ENCODE results near the gene HPN.
"Not testable (repeated sequence)": the region's sequence is repeated elsewhere in the genome, so short reads cannot be mapped to it uniquely, and the experiment has no call there.

The HPN gene

DNA sequence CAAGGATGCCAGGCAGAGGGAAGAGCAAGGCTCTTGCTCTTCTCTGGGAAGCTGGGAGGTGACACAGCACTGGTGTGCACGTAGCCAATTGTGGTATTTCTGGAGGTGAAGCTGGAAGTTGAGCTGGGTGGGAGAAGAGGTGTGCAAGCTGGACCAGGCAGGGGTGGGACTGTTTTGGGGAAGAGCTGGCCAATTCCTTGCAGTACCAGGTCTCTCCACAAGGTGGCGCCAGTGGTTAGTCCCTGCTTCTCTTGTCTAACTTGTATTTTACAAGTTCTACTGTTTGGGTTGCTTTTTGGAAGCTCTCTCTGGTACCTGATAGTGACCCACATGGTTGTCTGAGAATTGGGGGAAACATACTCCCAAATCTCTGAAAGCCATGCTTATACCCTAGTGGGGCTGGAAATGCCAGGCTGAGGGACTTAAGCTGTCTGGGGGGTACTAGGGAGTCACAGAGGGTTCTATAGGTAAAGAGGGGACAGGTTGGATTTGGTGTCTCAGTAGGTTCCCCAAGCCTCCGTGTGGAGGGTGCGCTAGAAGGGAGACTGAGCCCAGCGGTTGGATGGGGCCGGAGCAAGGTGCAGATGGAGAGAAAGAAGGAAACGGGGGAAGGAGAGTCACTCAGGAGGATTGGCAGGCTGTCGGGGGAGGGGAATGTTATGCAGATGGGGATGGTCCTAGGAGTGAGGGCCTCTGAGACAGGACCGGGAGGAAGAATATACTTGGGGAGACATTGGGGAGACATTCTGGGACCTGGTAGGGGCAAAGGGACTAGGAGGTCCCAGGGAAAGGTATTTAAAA lies 3.0 kb downstream of the HPN start:
- no peak for DNase-seq

DNA sequence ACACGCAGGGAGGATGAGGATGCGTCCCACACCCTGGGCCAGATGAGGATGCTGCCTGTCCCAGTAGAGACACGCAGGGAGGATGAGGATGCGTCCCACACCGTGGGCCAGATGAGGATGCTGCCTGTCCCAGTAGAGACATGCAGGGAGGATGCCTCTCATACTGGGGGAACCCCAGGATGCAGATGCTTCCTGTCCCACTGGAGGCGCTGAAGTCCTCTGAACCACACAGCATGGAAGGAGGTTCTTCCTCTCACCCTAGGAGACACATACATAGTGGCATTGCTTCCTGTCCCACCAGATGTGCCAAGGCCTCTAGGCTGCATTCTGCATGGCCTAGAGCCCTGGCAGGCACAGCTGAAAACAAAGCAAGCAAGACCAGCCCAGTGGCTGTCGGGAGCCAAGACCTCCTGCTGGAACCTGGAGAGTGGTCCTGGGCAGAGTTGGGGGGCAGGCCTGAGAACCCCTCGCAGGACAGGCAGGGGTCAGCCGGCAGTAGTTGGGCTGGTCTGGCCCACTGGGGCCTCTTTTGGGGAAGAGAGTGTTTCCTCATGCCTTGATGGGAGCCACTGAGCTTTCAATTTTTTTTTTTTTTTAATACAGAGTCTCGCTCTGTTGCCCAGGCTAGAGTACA lies 4.3 kb downstream of the HPN start:
- DNase-seq = peak; percentile 63

DNA sequence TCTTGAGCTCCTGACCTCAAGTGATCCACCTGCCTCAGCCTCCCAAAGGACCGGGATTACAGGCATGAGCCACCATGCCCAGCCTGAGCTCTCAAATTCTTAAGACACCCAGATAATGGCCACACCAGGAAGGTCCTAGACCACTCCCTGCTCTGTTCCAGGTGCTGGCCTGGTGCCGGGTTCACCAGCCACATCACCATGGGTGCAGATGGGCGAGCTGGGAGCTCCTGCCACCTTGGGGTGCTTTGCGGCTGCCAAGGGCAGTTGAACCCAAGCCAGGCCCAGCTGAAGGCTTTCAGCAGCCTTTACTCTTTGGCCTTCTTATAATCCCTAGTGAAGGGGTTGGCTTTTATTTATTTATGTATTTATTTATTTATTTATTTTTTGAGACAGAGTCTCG lies 4.9 kb downstream of the HPN start:
- DNase-seq = no peak

DNA sequence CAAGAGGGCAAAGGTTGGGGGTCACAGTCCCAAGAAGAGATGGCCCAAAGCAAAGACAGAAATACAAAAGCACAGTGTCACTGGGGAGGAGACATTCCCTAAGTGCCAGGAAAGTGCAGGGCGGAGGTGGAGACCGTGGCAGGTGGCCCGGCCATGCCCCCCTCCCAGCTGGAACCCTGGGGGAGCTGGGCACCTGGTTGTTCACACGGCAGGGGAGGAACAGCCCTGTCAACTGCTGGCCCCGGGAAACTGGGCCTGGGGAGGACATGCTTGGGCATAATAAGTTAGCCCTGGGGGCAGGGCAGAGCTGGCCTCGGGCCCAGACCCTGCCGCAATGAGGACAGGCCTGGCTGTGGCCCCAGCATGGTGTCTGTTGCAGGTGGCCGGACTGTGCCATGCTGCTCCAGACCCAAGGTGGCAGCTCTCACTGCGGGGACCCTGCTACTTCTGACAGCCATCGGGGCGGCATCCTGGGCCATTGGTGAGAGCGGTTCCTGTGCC lies 7.4 kb downstream of the HPN start:
- DNase-seq = no peak

DNA sequence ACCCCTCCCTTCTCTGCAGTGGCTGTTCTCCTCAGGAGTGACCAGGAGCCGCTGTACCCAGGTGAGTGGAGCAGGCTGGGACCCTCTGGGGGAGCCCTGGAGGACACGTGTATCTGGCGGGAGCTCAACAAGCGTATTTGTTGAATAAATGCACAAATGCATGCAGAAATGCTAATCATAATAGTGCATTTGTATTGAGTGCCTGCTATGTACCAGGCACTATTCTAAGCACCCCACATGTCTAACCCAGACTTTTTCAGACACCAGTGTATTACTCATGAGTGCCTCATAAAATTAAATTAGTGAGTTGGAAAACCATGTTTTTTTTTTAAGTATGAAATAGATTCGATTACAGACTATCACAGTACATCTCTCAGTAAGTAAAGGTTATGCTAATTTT lies 7.9 kb downstream of the HPN start:
- DNase-seq = no peak

DNA sequence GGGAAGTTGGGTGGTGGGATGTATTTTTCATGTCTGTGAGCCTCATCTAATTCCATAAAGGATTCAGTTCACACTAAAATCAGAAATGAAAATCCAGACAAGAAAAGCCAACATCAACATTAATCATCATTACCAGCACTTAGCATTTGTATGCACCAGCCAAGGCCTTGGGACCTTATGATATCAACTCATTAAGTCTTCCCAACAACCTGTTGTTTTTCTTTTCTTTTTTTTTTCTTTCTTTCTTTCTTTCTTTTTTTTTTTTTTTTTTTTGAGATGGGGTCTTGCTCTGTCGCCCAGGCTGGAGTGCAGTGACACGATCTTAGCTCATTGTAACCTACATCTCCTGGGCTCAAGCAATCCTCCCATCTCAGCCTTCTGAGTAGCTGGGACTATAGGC lies 9.1 kb downstream of the HPN start:
- not testable (repeated sequence) for DNase-seq

DNA sequence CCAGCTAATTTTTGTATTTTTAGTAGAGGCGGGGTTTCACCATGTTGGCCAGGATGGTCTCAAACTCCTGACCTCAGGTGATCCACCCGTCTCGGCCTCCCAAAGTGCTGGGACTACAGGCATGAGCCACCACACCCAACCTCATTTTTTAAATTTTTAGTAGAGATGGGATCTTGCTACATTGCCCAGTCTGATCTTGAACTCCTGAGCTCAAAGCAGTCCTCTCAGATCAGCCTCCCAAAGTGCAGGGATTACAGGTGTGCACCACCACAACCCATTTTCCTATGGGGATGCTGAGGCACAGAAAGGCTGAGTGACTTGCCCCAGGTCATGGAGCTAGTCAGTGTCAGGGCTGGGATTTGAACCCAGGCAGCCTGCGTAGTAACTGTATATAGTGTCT lies 9.7 kb downstream of the HPN start:
- not testable (repeated sequence) for DNase-seq

DNA sequence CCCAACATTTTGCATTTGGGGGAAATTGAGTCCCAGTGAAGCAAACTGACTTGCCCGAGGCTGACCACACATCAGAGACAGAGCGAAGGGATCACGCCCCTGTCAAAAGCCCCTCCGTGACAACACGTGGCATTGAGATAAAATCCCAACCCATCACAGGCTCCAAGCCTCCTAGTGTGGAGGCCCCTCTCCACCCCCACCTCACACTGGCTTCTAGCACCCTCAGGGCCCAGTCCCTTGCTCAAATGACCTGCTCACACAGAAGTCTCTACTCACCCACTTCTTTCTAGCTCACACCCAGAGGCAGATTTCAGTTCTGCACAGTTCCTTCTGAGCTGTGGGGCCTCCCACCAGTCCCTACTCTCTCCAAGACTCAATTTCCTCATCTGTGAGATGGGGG lies 10.3 kb downstream of the HPN start:
- DNase-seq = no peak

DNA sequence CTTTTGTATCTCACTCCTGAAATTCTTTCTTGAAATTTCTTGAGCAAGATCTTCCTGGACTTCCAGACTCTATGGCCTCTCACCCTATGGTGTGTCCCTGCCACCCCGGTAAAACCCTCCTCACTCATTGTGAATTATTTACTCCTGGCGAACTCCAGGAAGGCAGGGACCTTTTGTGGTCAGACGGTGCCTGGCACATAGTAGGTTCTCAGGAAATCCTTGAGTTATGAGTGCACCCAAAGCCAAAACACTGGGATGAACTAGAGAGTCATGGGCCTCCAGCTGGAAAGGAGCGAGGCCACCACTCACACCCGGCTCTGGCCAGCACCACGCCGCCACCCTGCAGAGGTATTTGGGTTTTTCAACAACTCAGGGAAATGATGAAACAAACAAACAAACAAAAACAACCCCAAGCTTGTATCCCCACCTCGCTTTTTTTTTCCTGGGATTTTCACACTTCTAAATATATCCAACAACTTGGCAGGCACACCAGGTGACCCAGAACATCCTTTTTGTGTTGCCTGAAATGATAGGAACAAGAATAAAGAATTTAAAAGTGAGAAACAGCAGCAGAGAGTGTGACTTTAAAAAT lies 11.2 kb downstream of the HPN start:
- DNase-seq = no peak

DNA sequence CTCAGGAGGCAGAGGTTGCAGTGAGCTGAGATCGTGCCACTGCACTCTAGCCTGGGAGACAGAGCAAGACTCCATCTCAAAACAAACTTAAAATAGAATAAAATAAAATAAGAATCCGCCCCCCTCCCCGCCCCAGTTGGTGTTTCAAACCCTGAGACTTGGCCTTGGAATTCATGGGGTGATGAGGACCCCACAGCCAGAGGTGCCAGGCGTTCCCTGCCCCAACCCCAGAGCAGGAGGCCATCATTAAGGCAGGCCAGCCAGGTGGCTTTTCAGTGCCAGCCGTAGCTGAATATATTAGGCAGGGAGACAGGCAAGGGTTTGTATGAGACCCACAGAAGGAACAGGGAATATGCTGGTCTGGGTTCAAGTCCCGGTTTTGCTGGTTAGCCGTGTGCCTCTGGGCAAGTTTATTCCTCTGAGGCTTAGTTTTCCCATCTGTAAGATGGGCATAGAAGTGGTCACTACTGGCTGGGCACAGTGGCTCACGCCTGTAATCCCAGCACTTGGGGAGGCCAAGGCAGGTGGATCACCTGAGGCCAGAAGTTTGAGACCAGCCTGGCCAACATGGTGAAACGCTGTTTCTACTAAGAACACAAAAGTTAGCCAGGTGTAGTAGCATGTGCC lies 12.3 kb downstream of the HPN start:
- DNase-seq = no peak

DNA sequence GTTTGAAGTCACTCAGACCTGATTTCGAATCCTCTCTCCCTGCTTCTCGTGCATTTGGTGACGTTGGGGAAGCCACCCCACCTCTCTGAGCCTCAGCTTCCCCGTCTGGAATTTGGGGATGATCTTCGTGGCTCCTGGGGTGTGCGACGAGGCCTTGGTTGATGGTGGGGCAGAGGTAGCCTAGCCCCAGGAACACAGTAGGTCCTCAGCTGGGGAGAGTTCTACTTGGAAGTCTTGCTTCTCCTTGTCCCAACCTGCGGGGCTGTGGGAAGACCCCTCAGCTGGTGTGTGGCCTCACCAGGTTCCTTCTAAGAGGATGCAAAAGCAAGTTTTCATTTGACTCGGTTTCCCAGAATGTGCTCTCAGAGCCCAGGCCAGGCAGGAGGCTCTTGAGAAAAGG lies 13.1 kb downstream of the HPN start:
- DNase-seq = no peak

DNA sequence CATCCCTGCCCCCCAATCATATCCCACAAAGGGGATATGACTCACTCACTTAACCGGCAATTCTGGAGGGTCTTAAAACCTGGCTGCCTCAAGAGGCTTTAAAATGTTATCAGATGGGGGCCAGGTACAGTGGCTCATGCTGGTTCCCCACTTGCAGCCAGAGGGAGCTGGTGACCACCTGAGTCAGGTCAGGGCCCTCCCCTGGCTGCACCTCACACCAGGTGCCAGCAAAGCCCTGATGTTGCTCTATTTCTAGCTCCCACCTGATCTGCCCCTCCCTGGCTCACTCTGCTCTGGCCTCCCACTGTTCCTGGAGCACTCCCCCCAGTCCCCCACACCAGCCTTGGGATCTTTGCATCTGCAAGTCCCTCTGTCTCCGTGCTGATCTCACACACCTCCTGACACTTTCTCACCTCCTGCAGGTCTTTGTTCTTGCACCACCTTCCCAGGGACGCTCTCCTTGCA lies 14.2 kb downstream of the HPN start:
- DNase-seq = no peak

DNA sequence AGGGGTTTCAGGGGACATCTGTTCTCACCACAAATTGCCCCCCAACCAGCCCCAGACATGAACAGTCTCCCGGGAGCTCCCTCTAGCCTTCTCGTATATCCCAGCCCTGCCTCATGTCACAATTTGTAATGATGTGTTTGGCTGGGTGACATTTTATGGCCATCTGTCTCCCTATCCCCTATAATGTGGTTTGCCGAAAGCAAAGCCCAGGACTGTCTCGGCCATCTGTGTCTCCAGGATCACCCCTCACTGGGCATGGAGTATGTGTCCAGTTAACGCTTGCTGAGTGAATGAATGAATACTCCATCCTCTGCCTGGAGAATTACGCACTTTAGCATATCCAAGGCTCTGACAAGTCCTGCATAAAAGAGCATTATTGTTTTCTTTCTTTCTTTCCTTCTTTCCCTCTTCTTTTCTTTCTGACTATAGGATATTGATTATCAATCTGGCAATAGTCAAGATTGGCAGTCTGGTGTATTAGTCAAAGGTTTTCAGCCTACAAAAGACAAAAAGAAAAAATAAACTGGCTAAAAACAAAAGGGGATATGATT lies 15.1 kb downstream of the HPN start:
- no peak for DNase-seq

DNA sequence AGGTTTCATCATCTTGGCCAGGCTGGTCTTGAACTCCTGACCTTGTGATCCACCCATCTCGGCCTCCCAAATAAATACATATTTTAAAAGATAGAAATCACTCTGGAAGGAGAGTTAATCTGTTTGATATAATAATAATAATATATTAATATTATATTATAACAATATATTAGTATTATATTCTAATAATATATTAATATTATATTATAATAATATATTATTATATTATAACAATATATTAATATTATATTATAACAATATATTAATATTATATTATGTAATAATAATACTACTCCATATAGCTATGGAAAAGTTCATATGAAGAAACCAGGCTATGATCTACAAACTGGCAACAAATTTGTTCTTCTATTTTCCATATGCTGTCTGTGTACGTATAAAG lies 16.8 kb downstream of the HPN start:
- DNase-seq = no peak

DNA sequence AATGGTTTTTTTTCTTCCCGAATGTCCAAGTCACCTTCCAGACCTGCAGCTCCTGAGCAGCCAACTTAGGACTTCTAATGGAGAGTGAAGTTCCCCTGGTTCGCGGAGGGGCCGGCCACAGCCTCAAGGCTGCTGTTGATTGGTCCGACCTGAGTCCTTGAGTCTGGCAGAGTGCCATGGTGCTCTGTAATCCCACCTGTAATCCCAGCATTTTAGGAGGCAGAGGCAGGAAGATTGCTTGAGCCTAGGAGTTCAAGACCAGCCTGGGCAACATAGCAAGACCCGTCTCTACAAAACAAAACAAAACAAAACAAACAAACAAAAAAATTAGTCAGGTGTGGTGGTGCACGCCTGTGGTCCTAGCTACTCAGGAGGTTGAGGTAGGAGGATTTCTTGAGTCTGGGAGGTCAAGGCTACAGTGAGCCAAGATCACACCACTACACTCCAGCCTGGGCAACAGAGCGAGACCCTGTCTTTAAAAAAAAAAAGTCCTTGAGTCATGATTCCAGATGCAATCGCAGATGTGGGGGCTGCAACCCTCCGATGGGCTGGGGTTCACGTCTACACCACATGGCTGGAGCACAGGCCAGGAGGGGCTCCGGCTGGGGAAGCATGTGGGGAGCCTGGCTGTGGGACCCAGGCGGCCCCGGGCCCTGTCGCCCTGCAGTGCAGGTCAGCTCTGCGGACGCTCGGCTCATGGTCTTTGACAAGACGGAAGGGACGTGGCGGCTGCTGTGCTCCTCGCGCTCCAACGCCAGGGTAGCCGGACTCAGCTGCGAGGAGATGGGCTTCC lies 17.7 kb downstream of the HPN start:
- DNase-seq = no peak

DNA sequence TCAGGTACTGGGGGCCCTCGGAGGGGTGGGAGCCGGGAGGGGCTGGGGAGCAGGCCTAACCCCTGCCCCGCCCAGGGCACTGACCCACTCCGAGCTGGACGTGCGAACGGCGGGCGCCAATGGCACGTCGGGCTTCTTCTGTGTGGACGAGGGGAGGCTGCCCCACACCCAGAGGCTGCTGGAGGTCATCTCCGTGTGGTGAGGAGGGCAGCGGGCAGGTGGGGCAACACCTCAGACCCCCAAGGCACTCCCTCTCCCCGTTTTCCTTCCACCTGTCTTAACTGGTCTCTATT lies 18.2 kb downstream of the HPN start:
- no peak for DNase-seq

DNA sequence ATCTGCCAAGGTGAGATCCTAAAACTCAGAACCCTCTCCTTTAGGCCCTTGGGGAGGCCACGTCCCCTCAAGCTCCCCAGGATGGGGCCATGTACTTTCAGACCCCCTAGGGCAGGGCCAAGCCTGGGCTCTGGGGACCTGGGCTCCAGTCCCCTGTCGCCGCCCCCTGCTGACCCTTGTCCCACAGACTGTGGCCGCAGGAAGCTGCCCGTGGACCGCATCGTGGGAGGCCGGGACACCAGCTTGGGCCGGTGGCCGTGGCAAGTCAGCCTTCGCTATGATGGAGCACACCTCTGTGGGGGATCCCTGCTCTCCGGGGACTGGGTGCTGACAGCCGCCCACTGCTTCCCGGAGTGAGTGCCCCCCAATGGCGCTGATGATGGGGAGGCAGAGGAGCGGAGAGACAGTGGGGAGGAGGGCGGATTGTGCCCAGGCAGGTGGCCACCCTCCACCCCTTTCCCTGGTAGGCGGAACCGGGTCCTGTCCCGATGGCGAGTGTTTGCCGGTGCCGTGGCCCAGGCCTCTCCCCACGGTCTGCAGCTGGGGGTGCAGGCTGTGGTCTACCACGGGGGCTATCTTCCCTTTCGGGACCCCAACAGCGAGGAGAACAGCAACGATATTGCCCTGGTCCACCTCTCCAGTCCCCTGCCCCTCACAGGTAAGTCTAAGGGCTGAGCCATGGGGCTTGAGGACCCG lies 18.8 kb downstream of the HPN start:
- DNase-seq = no peak

DNA sequence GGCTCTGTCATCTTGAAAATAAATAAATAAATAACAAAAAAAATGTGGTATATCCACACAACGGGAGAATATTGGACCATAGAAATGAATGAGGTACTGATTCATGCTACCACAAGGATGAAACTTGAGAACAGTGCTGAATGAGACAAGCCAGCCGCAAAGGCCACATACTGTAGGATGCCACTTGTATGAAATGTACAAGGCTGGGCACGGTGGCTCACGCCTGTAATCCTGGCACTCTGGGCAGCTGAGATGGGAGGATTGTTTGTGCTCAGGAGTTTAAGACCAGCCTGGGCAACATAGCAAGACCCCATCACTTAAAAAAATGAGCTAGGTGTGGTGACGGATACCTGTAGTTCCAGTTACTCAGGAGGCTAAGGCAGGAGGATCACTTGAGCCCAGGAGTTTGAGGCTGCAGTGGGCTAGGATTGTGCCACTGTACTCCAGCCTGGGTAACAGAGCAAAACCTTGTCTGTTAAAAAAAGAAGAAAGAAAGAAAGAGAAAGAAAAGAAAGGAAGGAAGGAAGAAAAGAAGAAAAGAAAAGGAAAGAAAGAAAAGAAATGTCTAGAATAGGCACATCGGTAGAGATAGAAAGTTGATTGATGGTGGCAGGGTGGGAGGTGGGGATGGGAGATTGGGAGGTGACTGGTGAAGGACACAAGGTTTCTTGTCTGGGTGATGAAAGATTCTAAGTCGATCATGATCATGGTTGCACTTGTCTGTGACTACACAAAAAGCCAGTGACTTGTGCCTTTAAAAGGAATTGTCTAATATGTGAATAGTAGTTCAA lies 20.3 kb downstream of the HPN start:
- no peak for DNase-seq

DNA sequence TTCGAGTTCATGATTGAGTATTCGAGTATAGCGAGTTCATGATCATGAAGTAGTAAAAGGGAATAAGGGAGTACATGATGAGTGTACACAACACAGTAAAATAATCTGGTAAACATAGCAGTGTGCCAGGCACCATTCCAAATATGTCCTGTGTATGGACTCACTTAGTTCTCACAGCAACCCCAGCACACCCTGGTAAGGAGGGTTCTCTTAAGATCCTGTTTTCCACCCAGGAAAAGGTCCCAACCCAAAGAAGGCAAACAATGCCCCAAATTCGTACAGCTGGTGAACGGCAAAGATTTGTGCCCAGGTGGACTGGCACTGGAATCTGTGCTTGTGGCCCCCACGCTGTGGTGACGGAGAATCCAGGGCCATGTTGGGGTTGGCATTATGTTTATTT lies 21.4 kb downstream of the HPN start:
- no peak for DNase-seq

DNA sequence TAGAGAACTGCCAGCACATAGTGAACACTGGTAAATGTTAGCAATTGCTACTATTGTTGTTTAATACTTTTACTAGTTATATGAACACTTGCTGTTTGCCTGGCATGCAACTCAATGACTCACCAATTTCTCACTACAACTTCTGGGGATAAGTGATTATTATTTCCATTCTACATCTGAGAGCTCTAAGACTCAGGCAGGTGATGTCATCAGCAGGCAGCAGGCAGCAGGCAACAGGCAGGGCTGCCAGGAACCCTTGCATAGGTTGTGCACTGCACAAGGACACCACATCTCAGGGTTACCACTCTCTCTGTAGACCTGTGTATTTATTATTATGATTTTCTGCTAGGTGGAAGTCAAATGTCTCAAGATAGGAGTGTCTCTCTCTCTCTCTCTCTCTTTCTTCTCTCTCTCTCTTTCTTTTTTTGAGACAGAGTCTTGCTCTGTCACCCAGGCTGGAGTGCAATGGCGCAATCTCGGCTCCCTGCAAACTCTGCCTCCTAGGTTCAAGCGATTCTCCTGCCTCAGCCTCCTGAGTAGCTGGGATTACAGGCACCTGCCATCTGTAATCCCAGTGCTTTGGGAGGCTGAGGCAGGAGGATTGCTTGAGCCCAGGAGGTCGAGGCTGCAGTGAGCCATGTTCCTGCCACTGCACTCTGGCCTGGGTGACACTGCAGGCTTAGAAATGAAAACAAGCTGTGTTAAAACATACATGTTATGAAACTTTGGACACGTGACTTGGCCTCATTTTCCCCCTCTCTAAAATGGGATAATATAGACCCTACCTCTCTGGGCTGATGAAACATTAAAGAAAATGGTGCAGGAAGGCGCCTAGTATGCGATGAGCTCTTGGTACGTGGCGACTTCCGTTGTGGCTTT lies 22.7 kb downstream of the HPN start:
- peak; percentile 26 for DNase-seq

Data from inflammatory macrophage treated with lipopolysaccharide for 4 hours (primary cell).